Aorta (tissue), 5 donors: Measurements from ENCODE around the gene COL4A2. TPM values are rescaled to one million over a fixed set of nuclear protein-coding genes. Genes with fewer than 3 reads are reported as not detected.

Experiments
- ATAC-seq: fragments of 200-7000 bp; cut with Tn5 transposase; one replicate; pipeline ENCODE4 v1.9.1; 2022; ENCODE audit warnings: moderate library complexity; ENCODE audit not compliant: low FRiP score
- DNase-seq, 2 donors: peaks; one replicate each; pipeline ENCODE4 v3.0.0-alpha.2; 2020
- H3K27ac ChIP-seq, 2 donors: one replicate each; pipeline ENCODE4 v1.5.1; 2013; ENCODE audit warnings: low read length in 2 of 2, mild to moderate bottlenecking in 2 of 2, moderate library complexity in 2 of 2, control low read depth in 1 of 2, inconsistent platforms in 1 of 2, low read depth in 1 of 2
- H3K27me3 ChIP-seq, 2 donors: one replicate each; pipeline ENCODE4 v1.6.1; 2013; ENCODE audit warnings: control low read depth in 1 of 2, low read length in 1 of 2, mild to moderate bottlenecking in 1 of 2, moderate library complexity in 1 of 2; ENCODE audit not compliant: insufficient read depth in 2 of 2, control insufficient read depth in 1 of 2
- H3K36me3 ChIP-seq, 2 donors: one replicate each; pipeline ENCODE4 v1.6.1; 2013; ENCODE audit warnings: control low read depth in 1 of 2, low read length in 1 of 2, mild to moderate bottlenecking in 1 of 2; ENCODE audit not compliant: insufficient read depth in 2 of 2, control insufficient read depth in 1 of 2
- H3K4me1 ChIP-seq, 2 donors: one replicate each; pipeline ENCODE4 v1.6.1; 2013; ENCODE audit warnings: low read length in 2 of 2, control low read depth in 1 of 2, mild to moderate bottlenecking in 1 of 2, moderate library complexity in 1 of 2; ENCODE audit not compliant: insufficient read depth in 2 of 2, control insufficient read depth in 1 of 2
- H3K4me3 ChIP-seq, 2 donors: one replicate each; pipeline ENCODE4 v1.5.1; 2013; ENCODE audit warnings: low read length in 2 of 2, control low read depth in 1 of 2, mild to moderate bottlenecking in 1 of 2
- H3K9me3 ChIP-seq: one replicate; pipeline ENCODE4 v1.6.1; 2013; ENCODE audit warnings: mild to moderate bottlenecking, low read length; ENCODE audit not compliant: control insufficient read depth
- WGBS, 2 donors: extraction: QIAGEN DNeasy Blood & Tissue Kit; methylation state at CpG; one replicate each; pipeline ENCODE4 v1.1.7; 2013; 5-methylcytosine and 5-hydroxymethylcytosine counted together
- intact Hi-C, 2 donors: fragments of 100-400 bp; cut with DNase I; formaldehyde crosslinking; loops; one replicate each; pipeline versions ENCODE4 v1.14.2 to v1.15.0; 2022
- polyA plus RNA-seq, 2 donors: library from polyadenylated mRNA; stranded (reverse); fragments of 200-250 nt; gene quantifications; one replicate each; pipeline ENCODE4 v1.2.3, GENCODE V29; 2013
- total RNA-seq, 2 donors: library from RNA; stranded (reverse); fragmentation: NEBNext Ultra II Directional; extraction: Animal tissue kit (Norgen Biotek cat#: 25700); gene quantifications; one replicate each; pipeline ENCODE4 v1.2.1, GENCODE V29; 2021
- donor health status: healthy with polysubstance abuse.
- donor health status: Bipolar disorder and iron deficiency.
- donor health status: DM: no; HTN: no; CAD: no.
- donor health status: DM: no; HTN: no; CAD: no.
- donor health status: DM: yes; HTN: yes; CAD: no.

The COL4A2 gene
- total and polyA plus RNA-seq, 4 donors = 117 to 1,110 (median 681) TPM

DNA sequence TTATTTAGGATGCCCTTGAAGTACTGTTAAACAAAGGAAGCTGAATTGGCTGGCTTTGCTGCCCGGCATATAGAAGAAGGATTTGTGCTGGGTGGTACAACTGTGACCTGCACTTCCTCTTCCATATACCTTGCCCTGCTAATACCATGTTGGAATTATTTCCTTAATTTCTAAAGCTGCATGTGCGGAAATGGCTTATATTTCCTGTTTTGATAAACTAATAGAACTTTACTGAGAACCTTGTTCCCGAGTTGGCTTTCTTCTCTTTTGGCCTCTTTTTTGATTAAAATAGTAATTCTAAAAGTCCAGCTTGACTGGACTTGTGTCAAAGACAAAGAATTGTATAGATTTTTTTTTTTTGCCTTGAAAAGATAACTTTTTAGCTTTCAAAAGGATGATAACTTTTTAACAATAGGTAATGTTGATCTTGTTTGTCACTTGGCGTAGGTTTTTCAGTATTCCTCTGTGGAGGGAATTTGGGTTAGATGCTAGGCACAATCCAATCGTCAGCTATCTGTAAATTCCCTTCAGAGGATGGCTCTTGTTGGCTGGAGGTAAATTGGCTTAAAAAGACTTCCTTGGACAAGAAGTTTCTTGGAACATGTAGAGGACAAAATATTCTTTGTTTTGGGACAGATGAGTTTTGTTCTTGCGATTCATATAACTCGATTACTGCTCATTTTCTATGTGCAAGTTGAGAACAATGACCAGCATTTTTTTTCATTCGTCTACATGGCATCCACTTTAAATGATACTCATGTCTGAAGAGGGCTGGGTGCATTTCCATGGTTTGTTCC, 41.4 kb downstream of the COL4A2 start:
- WGBS, 2 donors = 46 to 49% methylated on average over 8 of the region's 8 CpGs
- Histone ChIP-seq H3K36me3 (no peaks in the 10 kb centered on the region), H3K27ac (peak overlapping the region in 1 of 2 donors; percentile 98), H3K4me1 (peaks cover 0 to 1% of the 10 kb centered on the region in 2 donors), H3K9me3 (no peaks in the 10 kb centered on the region), H3K4me3 (no peak overlapping the region), H3K27me3 (no peaks in the 10 kb centered on the region)
- ATAC-seq = no peak
- no peak for DNase-seq
- intact Hi-C loops = no loop called here

DNA sequence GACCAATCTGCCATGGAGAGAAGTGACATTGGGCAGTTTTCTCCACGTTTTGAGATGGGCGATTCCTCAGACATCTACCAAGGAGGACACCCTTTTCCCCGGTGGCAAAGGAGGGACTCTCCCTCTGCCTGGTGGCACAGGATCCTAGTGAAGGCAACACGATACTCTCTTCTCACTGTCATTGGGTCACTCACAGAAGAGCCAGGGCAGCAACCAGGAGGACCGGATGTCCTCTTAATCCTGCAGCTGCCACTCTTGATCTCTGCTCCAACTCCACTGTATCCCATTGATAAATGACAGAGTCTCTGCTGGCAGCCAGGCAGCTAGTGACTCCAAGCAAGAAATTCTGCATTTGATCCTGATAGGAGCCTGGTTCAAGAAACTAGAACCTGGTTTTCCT, 42.2 kb downstream of the COL4A2 start:
- intact Hi-C loops = no loop called here
- peaks cover 1 to 3% of the 10 kb centered on the region in 2 donors for H3K4me1 ChIP-seq

DNA sequence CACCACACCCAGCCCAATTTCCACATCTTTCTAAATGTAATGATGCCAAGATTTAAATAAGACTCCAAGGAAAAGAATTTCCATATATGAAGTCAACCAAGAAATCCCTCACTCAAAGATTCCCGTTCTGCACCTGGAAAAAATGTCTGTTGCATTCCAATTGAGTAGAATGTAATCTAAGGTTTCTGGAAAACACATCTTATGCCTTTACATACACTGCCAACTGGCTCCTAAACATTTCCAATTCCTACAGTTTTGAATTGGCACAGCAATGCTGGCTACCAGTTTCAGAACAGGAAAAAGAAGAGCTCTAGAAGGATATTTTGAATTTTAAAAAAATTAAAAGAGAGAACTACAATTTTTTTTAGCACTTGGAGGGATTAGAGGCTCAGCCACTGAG, 43.0 kb downstream of the COL4A2 start:
- ATAC-seq (no peak), DNase-seq (no peak)
- Histone ChIP-seq H3K27me3 (no peaks in the 10 kb centered on the region), H3K4me3 (no peak overlapping the region), H3K4me1 (peaks cover 1 to 3% of the 10 kb centered on the region in 2 donors), H3K36me3 (no peaks in the 10 kb centered on the region), H3K9me3 (no peaks in the 10 kb centered on the region), H3K27ac (peak overlapping the region in 1 of 2 donors; percentile 46)
- 68 to 76% methylated on average over 1 of the region's 1 CpG for WGBS, 2 donors
- intact Hi-C loops = no loop called here

More for the DNA sequence above, 42.2 kb downstream of the COL4A2 start:
- ATAC-seq = no peak
- 90% methylated on average over 5 of the region's 5 CpGs for WGBS, 2 donors
- H3K36me3 ChIP-seq = no peaks in the 10 kb centered on the region
- no peak overlapping the region for H3K4me3 ChIP-seq
- DNase-seq = no peak
- H3K27me3 ChIP-seq = no peaks in the 10 kb centered on the region
- no peaks in the 10 kb centered on the region for H3K9me3 ChIP-seq
- peak overlapping the region; percentile 23 to 79 for H3K27ac ChIP-seq

- H3K36me3 ChIP-seq = no peaks in the 10 kb centered on the region
- H3K4me1 ChIP-seq = peaks cover 1 to 3% of the 10 kb centered on the region in 2 donors
- peak overlapping the region in 1 of 2 donors; percentile 46 for H3K27ac ChIP-seq
- H3K9me3 ChIP-seq = no peaks in the 10 kb centered on the region
- ATAC-seq = no peak
- intact Hi-C loops = no loop called here
- H3K4me3 ChIP-seq = no peak overlapping the region
- H3K27me3 ChIP-seq = no peaks in the 10 kb centered on the region
- DNase-seq = no peak
- 89% methylated on average over 3 of the region's 3 CpGs for WGBS, 2 donors
Measured at GRCh38 chr13:110350509-110350908, 43.4 kb downstream of the COL4A2 start.

DNA sequence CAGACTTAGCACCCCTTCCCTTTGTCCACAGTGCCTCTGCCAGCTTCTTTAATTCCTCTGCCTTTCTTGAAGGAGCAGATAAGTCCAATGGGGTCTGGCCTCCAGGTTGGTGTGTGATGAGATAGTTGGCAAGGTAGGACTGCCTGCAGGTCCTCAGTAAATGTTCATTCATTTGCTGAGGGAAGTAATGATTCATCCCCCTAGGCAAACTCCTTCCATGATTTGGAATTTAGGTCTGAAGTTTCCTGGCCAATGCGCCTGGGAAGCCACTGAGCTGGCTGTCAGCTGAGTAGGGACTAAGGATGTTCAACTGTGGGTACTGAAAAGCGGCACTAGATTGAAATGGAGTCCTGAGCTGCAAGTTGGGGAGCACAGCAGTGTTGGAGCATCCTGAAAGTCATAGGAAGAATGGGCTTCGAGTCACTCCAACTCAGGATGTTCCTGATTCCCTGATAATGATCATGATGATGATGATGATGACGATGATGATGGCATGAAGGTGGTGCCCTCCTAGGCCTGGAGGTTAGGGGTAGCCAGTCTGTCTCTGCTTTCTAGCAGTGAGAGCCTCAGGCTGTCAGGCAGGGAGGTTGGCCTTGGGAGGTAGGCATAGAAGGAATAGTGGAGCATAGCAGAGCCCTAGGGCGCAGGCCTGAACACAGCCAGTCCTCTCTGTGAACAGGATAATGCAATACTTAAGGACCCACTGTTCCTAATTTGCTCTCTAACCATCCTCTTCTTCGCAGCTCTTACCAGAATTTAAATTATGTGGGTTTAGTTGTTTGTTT, 44.7 kb downstream of the COL4A2 start:
- no peak for DNase-seq

DNA sequence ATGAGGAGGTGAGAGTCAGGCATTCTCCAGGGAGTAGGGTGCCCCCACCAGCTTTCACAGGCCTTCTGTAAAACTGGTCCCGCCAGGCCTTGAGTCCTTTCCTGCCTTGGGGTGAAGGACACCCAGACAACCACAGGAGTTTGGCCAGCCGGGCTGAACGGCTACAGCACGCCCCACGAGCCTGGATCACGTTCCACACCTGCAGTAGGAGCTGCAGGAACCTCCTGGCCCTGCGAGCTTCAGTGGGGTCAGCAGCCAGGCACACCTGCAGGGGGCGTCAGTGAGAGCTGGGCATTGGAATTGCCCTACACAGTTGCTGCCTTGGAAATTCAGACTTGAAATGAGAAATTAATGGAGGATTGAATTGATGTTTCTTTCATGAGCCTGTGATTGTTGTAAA, 45.7 kb downstream of the COL4A2 start:
- H3K27ac ChIP-seq = peak overlapping the region in 1 of 2 donors; percentile 47
- no peak overlapping the region for H3K4me3 ChIP-seq
- intact Hi-C loops = no loop called here
- H3K9me3 ChIP-seq = no peaks in the 10 kb centered on the region
- DNase-seq (no peak), ATAC-seq (no peak)
- H3K36me3 ChIP-seq = no peaks in the 10 kb centered on the region
- peaks cover 1 to 3% of the 10 kb centered on the region in 2 donors for H3K4me1 ChIP-seq
- WGBS, 2 donors = 70 to 79% methylated on average over 8 of the region's 8 CpGs
- no peaks in the 10 kb centered on the region for H3K27me3 ChIP-seq

More for the DNA sequence above, 44.7 kb downstream of the COL4A2 start:
- Histone ChIP-seq H3K27ac (peak overlapping the region in 1 of 2 donors; percentile 20), H3K9me3 (no peaks in the 10 kb centered on the region), H3K4me3 (no peak overlapping the region), H3K4me1 (peaks cover 1 to 3% of the 10 kb centered on the region in 2 donors), H3K27me3 (no peaks in the 10 kb centered on the region), H3K36me3 (no peaks in the 10 kb centered on the region)
- intact Hi-C loops = no loop called here
- 84 to 88% methylated on average over 6 of the region's 6 CpGs for WGBS, 2 donors
- no peak for ATAC-seq

GRCh38 chr13:110353339-110353977, 46.4 kb downstream of the COL4A2 start:
- ATAC-seq (no peak), DNase-seq (no peak)
- WGBS, 2 donors = 63 to 73% methylated on average over 13 of the region's 13 CpGs

GRCh38 chr13:110354123-110354627, 47.1 kb downstream of the COL4A2 start:
- H3K4me1 ChIP-seq = peaks cover 1 to 3% of the 10 kb centered on the region in 2 donors
- H3K27me3 ChIP-seq = no peaks in the 10 kb centered on the region
- H3K9me3 ChIP-seq = no peaks in the 10 kb centered on the region
- H3K36me3 ChIP-seq = no peaks in the 10 kb centered on the region
- no peak overlapping the region for H3K4me3 ChIP-seq
- WGBS, 2 donors = 46 to 55% methylated on average over 6 of the region's 6 CpGs
- DNase-seq (no peak), ATAC-seq (no peak)
- intact Hi-C loops = no loop called here
- H3K27ac ChIP-seq = peak overlapping the region in 1 of 2 donors; percentile 32

More at GRCh38 chr13:110353339-110353977, 46.4 kb downstream of the COL4A2 start:
- Histone ChIP-seq H3K27ac (peak overlapping the region in 1 of 2 donors; percentile 70), H3K4me1 (peaks cover 1 to 3% of the 10 kb centered on the region in 2 donors), H3K36me3 (no peaks in the 10 kb centered on the region), H3K9me3 (no peaks in the 10 kb centered on the region), H3K4me3 (no peak overlapping the region), H3K27me3 (no peaks in the 10 kb centered on the region)
- intact Hi-C loops = no loop called here
